ENCODE results near the gene FAM200A.
"Not testable (repeated sequence)": the region's sequence is repeated elsewhere in the genome, so short reads cannot be mapped to it uniquely, and the experiment has no call there.

The FAM200A gene

GRCh38 chr7:99504281-99504602 is 47.7 kb downstream of the FAM200A start:
- no peak for DNase-seq (ENCODE audit: low read depth)

DNA sequence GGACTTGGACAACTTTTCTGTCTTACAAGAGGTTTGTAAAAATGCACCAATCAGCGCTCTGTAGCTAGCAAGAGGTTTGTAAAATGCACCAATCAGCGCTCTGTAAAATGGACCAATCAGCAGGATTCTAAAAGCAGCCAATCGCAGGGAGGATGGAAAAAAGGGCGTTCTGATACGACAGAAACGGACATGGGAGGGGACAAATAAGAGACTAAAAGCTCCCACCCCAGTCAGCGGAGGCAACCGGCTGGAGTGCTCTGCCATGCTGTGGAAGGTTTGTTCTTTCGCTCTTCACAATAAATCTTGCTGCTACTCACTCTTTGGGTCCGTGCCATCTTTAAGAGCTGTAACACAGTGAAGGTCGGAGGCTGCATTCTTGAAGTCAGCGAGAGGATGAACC is 50.7 kb downstream of the FAM200A start:
- not testable (repeated sequence) for DNase-seq (ENCODE audit: low read depth)

GRCh38 chr7:99500637-99501009 is 51.3 kb downstream of the FAM200A start:
- DNase-seq (ENCODE audit: low read depth) = no peak

DNA sequence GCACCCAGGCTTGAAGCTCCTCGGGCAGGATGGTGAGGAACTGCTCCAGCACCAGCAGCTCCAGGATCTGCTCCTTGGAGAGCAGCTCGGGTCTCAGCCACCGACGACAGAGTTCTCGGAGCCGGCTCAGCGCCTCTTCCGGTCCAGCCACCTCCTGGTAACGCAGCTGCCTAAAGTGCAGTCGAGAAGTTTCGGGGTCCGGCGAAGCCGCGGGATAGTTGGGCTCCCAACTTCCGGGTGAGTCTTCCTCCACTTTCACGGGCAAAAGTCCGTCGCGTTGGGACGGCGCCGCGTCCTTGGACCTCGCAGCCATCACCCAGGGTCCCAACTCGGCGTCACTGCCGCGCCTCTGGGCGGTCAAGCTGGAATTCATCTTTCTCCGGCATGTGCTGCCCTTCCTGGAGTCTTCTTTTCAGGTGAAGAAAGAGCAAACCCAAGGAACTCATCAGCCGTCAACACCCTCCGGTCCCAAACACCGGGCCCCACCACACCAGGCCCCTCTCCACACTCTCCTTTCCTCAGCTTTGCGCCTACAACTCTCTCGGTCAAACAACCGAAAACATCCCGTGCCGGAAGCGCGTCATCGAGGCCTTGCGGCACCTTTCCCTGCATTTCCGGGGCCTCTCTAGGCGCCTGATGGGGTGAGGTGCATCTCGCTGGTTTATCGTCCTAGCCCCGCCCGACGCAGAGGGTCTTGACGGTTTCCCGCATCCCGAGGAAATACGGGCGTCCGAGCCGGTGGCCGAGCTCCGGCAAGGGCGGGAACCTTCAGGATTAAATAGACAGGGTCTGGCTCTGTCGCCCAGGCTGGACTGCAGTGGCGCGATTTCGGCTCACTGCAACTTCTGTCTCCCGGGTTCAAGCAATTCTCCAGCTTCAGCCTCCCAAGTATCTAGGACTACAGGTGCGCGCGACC is 51.9 kb downstream of the FAM200A start, which contains the start of gene ZNF394:
TSS of gene ZNF394 (minus strand) at position 561 of the 916 bp plus-strand sequence. CDS start at position 373, 188 bp downstream.
- DNase-seq (ENCODE audit: low read depth) = peak; percentile 49

- DNase-seq (ENCODE audit: low read depth) = no peak
These were observed 52.6 kb downstream of the FAM200A start for GRCh38 chr7:99499371-99499720.

DNA sequence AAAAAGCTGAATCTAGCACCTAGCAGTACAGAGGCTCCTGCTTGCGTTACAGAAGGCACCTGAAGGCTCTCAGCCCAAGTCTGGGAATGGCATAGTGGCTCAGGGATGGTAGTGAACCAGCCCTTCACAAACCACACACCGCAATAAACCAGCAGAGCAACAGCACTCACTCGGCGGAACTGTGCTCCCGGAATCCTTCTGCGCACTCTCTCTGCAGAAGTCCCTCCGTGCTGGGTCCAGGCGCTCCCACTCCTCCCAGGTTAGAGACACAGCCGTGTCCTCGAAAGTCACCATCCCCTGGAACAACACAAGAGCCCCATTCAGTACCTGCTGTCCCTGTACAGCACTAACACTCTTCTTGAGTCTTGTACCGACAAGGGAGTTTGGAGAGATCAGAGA is 53.4 kb downstream of the FAM200A start:
- no peak for DNase-seq (ENCODE audit: low read depth)

- no peak for DNase-seq (ENCODE audit: low read depth)
These were observed 54.0 kb downstream of the FAM200A start for GRCh38 chr7:99497766-99498545.
